ENCODE results near the gene PPM1E.
"Not testable (repeated sequence)": the region's sequence is repeated elsewhere in the genome, so short reads cannot be mapped to it uniquely, and the experiment has no call there.

The PPM1E gene

GRCh38 chr17:58783380-58783779 is 27.7 kb downstream of the PPM1E start:
- no peak for DNase-seq

GRCh38 chr17:58785097-58785496 is 29.4 kb downstream of the PPM1E start:
- DNase-seq = no peak

GRCh38 chr17:58786586-58787295 is 31.1 kb downstream of the PPM1E start:
- DNase-seq = no peak

- no peak for DNase-seq
Observed at GRCh38 chr17:58788199-58788598, 32.5 kb downstream of the PPM1E start.

GRCh38 chr17:58789160-58789559 is 33.5 kb downstream of the PPM1E start:
- no peak for DNase-seq

- DNase-seq = no peak
Observed at GRCh38 chr17:58789831-58790230, 34.2 kb downstream of the PPM1E start.

GRCh38 chr17:58794508-58794907 is 38.9 kb downstream of the PPM1E start:
- not testable (repeated sequence) for DNase-seq

GRCh38 chr17:58802188-58802587 is 46.5 kb downstream of the PPM1E start:
- no peak for DNase-seq

- no peak for DNase-seq
Observed at GRCh38 chr17:58806046-58806445, 50.4 kb downstream of the PPM1E start.

- no peak for DNase-seq
Observed at GRCh38 chr17:58808609-58809563, 53.2 kb downstream of the PPM1E start.

GRCh38 chr17:58809564-58809936 is 53.9 kb downstream of the PPM1E start:
- DNase-seq = no peak

GRCh38 chr17:58811290-58811689 is 55.6 kb downstream of the PPM1E start:
- no peak for DNase-seq

GRCh38 chr17:58813712-58814111 is 58.1 kb downstream of the PPM1E start:
- DNase-seq = no peak

GRCh38 chr17:58818654-58819053 is 63.0 kb downstream of the PPM1E start:
- no peak for DNase-seq

- no peak for DNase-seq
Observed at GRCh38 chr17:58822148-58823050, 66.7 kb downstream of the PPM1E start.

GRCh38 chr17:58823051-58823525 is 67.4 kb downstream of the PPM1E start:
- no peak for DNase-seq

GRCh38 chr17:58829172-58829637 is 73.6 kb downstream of the PPM1E start:
- DNase-seq = no peak

GRCh38 chr17:58831780-58832179 is 76.1 kb downstream of the PPM1E start:
- no peak for DNase-seq

- no peak for DNase-seq
Observed at GRCh38 chr17:58832514-58832913, 76.9 kb downstream of the PPM1E start.

GRCh38 chr17:58837699-58838098 is 82.0 kb downstream of the PPM1E start:
- no peak for DNase-seq

- DNase-seq = no peak
Observed at GRCh38 chr17:58840820-58841612, 85.4 kb downstream of the PPM1E start.

- DNase-seq = not testable (repeated sequence)
Observed at GRCh38 chr17:58846413-58846812, 90.8 kb downstream of the PPM1E start.

All from islet precursor cell (in vitro differentiated cells).